GM18511 (cell line): Measurements from ENCODE around the gene CGGBP1.
"Not testable (repeated sequence)": the region's sequence is repeated elsewhere in the genome, so short reads cannot be mapped to it uniquely, and the experiment has no call there.

ENCODE experiments used
- ATAC-seq: cut with Tn5 transposase; IDR thresholded peaks from one replicate; pipeline ENCODE4 v1.9.1; 2021; ENCODE audit warnings: mild to moderate bottlenecking, moderate library complexity; ENCODE audit not compliant: unreplicated experiment

The CGGBP1 gene

DNA sequence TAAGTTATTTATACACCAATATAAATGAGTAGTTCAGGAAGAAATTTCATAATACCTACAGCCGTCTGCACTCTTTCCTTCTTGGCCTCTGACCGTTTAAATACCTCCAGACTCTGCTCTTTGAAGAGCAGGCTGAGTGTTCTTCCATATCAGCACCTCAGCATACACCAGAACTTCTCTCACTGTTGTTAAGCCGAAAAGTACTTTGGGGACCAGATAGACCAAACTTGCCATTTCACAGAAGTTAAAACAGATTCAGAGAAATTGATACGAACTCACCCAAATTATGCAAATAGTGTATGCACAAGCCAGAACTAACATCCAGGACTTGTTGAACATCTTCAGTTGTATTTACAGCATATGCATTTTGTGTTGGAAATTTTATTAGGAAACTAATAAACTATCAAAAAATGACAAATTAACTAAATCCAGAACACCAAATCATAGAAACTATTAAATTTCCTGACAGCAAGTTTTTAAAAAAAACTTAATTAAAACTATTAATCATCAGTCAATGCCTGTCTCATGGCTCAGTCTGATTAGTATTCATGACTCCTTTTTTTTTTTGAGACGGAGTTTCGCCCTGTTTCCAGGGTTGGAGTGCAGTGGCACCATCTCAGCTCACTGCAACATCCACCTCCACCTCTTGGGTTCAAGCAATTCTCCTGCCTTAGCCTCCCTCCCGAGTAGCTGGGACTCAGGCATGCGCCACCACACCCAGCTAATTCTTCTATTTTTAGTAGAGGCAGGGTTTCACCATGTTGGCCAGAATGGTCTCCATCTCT, 24.1 kb downstream of the CGGBP1 start:
- no peak for ATAC-seq

DNA sequence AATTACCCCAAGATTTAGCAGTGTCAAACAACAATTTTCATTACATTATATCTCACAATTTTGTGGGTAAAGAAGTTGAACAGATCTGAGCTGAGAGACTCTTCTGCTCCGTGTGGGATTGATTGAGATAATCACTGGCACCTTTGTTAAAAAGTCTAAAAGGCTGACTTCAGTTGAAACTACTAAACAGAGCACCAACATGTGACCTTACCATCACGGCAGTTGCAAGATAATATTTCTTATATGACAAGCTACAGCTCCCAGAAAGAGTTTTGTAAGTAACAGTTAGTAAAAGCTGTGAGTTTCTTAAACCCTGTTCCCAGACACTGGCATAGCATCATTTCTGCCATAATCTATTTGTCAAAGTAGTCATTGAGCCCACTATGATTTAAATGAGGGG, 25.0 kb downstream of the CGGBP1 start:
- no peak for ATAC-seq

DNA sequence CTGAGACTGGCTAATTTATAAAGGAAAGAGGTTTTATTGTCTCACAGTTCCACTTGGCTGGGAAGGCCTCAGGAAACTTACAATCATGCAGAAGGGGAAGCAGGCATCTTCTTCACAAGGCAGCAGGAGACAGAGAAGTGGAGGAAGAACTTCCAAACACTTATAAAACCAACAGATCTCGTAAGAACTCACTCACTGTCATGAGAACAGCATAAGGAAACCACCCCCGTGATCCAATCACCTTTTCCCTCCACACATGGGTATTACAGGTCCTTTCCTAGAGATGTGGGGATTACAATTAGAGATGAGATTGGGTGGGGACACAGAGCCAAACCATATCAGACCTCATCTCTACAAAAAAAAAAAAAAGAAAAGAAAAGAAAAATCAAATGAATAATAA, 25.7 kb downstream of the CGGBP1 start:
- no peak for ATAC-seq

DNA sequence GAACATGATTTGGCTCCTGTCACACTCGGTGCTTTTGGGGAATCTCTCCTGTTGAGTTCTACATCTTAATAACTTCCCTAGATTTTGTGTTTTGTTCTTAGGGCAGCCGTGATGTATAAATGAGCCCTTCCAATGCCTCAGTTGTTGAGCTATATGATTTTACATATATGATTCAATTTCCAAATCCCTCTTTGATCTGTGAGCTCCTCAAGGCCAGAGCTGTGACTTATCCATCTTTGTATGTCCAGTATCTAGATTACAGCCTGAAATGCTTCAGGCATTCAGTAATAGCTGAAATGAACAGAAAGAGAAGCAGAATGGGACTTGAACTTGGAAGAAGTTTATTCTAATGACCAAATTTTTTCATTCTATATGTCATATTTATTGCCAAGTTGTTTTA, 26.6 kb downstream of the CGGBP1 start:
- ATAC-seq, result peak; percentile 24

DNA sequence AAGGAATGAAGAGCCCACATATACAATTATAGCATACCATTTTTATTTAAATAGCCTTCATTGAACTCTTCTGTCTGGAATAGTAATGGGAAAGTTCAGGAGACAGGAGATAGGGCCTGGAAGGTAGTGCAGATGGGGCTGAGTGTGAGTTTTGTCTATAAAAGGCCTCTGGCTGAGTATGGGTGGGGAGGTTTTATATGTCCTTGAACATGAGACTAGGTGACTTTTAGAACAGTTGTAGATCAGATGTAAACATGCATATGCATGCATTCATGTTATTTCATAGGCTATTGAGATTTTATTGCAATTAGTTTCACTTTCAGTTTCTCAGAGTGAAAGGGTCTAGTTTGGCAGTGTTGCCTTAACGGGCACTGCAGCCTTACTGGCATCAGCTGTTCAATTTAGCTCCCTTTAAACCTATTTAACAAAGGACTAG, 27.1 kb downstream of the CGGBP1 start:
- ATAC-seq, result peak; percentile 89

DNA sequence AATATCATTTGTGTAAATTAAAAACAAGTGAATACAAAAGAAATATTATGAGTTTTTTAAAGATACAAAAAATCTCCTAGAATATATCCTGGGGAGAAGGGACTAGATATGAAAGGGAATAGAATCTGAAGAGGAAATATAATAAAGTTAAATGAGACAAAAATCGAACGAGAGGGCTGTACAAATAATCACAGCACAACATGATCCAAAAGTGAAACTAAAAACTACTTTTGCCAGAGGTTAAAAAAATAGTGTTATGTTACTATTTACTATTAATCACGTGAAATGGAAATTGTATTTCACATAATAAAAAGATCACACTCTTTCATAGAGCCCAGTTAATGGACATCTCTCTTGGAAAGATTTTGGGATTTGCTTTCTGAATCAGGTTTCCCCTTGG, 28.6 kb downstream of the CGGBP1 start:
- ATAC-seq, result no peak

DNA sequence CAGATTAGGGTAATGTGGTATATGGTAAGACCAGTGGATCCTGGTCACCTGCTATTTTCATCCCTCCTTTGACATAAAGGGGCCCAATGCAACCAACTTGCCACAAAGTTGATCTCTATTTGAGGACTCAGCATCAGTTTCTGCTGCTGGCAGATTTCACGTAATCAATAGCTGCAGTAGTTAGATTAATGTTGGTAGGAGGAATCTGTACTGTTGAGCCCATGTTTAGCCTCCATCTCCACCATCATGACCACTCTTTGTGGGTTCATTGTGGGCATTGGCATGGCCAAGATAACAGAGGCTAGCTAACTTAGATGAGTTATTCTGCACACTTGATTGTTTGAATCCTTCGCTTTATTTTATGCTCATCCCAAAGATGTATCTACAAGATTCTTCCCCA, 29.9 kb downstream of the CGGBP1 start:
- ATAC-seq, result no peak

DNA sequence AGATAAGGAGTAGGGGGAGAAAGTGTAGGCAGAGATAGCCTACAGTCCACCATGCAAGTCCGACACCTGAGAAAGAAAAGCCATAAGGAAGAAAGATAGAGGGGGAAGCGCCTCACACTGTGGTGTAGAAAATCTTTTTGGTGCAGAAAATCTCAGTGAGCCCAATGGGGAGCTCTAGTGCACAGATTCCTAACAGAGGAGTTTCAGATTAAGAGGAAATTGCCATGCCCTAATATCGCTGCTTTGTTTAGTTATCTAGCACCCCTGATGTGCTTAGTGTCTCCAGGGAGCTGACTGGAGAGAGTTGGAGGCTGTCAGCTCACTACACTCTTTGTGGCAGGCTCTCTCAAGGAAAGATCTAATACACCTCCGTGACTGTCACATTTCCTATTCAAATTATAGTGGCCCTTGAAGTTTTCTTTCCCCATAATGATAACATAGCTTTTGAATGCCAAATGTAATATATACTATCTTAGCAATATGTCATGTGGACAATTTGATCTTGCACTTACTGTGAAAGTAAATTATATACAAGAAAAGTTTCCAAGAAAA, 33.7 kb downstream of the CGGBP1 start:
- no peak for ATAC-seq

DNA sequence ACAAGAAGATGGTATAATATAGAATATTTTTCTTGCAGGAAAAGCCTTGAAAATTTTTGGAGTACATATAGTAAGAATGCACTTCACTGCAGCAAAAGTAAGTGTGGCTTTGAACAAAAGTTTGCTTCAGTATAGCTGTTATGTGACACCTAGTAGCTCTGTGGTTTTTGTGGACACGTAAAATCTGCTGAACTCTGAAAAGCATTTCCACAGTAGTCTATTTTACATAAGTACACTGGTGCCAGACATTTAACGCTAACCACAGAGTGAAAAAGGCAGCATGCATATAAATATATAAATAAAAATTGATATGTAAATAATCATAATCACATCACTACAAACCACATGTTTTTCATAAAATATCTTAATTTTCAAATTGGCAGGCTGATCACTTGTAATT, 39.8 kb downstream of the CGGBP1 start:
- ATAC-seq, result peak; percentile 99

DNA sequence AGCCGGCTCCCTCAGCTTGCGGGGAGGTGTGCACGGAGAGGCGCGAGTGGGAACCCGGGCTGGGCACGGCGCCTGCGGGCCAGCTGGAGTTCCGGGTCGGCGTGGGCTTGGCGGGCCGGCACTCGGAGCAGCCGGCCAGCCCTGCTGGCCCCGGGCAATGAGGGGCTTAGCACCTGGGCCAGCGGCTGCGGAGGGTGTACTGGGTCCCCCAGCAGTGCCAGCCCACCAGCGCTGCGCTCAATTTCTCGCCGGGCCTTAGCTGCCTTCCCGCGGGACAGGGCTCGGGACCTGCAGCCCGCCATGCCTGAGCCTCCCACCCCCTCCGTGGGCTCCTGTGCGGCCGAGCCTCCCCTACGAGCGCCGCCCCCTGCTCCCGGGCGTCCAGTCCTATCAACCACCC, 43.1 kb downstream of the CGGBP1 start:
- not testable (repeated sequence) for ATAC-seq

DNA sequence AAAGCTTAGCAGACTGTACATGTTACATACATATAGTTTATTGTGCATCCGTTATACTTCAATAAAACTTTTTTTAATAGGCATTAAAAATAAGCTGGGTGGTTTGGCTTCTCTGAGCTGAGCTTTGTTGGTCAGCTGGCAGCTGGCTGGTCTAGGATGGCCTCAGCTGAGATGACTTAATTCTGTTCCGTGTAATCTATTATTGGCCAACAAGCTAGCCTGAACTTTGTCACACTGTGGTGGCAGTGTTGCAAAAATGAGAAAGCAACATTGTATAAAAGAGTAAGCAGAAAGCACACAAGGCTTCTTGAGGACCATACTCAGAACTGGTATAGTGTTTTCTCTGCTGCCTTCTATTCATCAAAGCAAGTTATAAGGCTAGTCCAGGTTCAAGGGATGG, 45.2 kb downstream of the CGGBP1 start:
- no peak for ATAC-seq

DNA sequence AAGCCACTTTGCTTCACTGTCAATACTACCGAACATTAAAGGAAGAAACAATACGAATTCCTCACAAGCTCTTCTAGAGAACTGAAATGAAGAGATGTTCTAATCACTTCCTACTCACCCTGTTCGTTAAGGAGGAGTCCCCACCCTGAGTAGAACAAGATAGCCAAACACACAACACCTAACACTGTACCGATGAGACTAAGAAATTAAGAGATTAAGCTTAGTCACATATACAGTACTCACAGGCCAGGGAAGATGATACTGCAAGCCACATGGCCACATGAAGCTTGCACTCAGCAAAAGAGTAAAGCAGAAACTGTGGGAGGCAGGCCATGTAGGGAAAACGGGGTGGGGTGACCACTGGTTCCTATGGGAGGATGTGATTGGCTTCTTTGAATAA, 48.0 kb downstream of the CGGBP1 start:
- ATAC-seq, result no peak

DNA sequence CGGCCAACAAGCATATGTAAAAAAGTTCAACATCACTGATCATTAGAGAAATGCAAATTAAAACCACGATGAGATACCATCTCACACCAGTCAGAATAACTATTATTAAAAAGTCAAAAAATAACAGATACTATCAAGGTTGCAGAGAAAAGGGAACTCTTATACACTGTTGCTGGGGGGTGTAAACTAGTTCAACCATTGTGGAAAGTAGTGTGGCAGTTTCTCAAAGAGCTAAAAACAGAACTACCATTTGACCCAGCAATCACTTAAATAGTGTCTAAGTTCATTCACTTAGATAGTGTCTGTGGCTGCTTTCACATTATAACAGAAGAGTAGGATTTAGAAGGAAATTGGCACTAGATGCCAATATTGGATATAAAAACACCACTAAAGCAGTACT, 49.7 kb downstream of the CGGBP1 start:
- ATAC-seq, result no peak

DNA sequence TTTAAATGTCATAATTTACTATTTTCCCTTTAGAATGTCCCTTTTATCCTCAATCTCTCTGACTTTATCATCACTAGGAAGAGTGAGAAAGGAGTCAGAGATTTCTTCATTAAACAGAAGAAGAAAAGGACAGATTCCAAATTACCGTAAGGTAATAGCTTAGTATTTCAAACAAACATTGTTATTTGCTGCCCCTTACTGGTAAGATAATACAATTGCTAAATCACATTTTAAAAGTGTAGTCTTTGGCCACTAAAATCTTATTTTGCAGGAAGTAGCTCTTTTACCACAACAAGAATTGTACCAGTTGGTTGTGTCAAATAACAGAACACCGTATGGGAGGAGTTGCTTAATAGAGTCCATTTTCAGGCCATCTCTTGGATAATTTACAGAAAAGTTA, 53.7 kb downstream of the CGGBP1 start:
- peak; percentile 51 for ATAC-seq

DNA sequence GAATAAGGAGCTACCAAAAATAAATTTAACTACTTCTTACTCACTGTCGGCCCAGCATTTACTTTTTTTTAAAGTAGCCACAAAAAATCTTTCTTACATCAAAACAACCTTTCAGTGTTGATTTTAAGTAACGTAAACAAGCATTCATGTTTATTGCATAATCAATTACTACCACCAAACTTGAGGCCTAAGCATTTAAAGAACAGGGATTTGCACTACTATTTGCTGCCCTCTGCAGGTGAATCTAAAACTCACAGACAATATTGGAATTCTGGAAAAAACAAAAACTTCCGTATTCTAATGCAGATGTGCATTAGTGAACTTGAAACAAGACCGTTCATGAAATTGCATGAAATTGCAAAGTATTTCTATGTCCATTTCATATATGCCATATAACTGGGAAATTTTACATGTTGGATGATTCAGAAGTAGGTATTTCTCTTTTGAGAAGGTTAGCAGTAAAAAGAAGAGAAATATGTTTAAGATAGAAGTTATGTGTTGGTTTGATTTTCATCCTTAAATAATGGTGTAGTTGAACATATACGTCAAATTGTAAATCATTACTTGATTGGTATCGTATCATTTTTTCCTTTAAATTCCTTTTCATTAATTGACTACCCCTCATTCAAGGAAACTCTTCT, 55.6 kb downstream of the CGGBP1 start:
- ATAC-seq, result peak; percentile 44

DNA sequence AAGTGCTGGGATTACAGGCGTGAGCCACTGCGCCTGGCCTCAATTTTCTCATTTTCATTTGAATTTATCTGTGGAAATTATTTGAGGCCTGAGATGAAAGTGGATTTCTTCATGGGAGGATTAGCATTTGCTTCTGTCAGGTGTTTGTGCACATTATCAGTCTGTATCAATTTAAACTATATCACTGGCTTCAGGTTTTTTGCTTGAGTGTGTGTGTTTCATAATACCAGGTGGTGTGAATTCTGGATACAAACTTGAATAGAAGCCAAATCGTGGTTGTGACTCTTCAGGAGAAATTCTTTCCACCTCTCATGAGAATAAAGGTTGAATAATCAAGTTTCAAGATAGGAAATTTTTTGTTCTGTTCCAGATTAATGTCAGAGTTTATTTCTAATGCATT, 56.4 kb downstream of the CGGBP1 start:
- ATAC-seq, result no peak
